HG03439 (cell line): ENCODE measurements around the gene ADAMTS2.

Experiments used
- ATAC-seq: cut with Tn5 transposase; IDR thresholded peaks from one replicate; pipeline ENCODE4 v1.9.1; 2021; ENCODE audit warnings: mild to moderate bottlenecking, moderate library complexity; ENCODE audit not compliant: unreplicated experiment

ADAMTS2 gene

DNA sequence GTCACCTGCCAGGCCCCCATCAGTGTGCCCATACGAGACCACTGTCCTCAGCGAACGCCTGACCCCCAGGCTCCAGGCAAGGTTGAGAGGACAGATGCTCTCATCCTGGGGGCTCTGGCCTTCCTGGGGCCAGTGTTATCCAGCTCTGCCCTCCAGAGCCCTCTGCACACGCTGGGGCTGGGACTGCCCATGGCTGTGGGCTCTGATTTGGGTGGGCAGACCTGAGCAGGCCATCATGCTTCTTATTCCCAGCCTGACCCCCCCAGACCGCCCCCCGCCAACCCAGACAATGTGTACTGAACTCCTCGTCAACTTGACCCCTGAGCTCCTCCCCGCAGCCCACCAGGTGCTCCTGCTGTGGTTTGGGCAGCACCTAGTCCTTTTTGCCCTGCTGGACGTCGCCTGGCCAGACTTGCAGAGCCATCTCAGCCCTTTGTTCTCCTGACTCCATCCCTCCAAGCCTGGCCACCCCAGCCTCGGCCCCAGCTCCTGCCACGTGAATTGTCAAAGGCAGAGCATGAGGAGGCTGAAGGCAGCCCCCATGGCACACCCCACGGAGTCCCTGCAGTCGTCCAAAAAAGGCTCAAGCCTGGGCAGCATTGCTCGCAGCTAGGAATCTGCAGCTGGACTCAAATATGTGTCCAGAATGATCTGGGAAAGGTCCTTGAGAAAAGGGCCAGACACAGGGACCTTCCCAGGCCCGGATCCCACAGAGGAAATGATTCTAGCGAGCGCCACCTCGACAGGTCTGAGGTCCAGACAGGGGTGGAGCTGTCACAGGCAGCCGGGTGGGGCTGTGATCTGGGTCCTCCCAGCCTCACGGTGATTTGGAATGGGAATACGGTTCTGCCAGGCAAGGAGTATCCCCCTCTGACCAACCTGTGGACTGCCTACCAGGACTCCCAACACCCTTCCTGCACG is 87.0 kb downstream of the ADAMTS2 start:
- ATAC-seq, result no peak

DNA sequence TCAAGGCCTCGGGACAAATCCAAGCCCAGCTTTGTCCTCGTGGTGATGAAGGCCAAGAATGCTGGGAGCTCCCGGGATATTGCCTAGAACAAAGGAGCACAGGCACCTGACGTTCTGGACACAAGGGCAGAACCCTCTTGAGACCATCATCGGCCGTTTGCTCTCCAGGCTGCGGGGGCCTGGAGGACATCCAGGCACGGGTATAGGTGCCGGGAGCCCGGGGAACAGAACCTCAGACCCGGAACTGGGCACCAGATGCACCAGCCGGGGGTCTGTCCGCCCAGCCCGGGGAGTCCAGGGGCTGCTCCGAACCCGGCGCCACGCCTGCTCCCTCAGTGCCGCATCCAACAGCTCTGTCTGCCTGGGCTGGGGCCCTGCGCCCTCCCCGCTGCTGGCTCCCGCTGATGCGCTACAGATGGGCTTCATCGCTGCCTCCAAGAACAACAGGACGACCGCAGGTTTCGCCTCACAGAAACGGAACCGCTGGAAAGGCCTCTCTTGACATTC is 88.0 kb downstream of the ADAMTS2 start:
- no peak for ATAC-seq

DNA sequence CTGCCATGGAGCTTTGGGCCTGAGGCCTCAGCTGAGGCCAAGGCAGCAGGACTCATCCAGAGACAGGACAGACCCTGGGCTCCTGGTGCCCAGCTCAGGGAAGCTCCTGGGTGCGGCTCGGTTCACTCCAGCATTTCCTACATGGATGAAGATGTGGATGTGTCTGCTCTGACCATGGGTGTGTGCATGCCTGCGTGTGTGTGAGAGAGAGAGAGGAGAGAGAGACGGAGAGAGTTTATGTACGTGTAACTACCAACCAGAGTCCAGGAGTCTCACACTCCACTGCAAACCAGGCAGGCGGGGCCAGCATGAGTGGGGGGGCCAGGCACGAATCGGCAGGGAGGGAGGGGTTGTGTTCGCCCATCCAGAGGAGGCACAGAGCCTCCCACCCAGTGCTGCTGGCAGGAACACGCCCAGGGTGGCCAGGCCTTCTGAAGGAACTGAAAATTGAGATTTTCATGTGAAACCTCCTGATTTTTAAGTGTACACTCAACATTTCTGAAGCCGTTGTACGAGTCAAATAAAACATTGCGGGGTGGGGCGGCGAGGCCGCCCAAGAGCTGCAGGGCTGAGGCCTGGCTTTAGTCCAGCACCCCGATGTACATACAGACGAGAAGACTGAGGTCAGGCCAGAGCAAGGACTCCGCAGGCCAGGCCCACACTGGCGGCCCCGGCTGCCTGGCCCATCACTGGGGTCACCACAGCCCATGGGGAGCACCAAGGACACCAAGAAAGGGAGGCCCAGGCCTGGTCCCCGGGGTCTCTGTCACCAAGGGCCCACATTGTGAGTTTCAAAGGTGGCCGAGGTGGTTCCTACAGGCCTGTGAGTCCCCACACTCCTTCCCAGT is 88.7 kb downstream of the ADAMTS2 start:
- no peak for ATAC-seq

DNA sequence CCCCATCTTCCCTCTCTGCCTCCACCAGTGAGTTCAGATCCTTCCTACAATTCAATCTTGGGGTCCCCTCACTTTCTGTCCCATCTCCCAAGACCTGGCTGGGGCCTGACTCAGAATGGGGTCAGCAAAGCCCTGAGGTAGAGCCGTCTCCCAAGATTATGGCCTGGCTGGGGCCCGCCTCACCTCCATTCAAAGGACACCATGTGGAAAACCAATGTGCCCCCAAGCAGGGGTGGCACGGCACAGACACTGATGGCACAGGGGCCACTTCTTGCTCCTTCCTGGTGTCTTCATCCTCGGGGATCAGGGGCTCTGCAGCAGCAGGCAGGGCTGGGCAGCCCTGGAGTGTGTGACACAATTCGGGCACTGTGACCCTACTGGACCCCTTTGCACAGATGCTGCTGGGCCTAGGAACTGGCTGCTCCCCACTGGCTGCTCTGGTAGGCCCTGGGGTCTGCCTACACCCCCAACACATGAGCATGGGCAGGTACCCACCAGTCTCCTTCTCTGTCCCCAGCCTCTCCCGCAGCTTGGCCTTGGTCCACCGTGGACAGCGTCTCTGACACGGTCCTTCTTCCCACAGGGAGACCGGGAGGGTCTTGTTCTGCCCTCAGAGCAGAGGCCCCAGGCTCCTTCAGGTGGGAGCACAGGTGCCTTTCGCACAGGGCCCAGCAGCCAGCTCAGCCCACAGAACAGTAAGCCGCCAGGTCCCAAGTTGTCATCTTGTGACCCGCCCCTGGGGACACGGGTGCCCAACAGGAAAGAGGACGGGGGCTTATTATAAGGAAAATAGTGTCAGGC is 89.5 kb downstream of the ADAMTS2 start:
- ATAC-seq, result no peak

DNA sequence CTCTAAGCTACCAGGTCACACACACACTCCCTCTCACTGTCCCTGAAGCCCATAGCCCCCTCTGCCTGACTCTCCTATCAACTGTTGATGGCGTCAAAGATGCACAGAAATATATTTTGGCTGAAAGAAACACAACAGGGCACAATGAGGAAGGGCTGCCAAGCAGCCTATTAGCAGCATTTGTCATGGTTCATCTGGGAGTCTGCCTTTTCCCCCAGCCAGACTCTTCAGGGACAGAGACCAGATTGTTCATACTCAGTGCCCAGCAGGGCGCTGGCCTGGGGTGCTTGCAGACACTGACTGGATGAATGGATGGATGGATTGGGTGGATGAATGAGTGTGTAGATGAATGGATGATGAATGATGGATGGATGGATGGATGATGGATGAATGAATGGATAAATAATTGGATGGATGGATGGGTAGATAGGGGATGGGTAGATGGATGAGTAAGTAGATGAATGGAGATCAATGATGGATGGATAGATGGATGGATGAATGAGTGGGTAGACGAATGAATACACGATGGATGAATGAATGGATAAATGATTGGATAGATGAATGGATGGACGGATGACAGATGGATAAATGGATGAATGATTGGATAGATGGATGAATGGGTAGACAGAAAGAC is 90.5 kb downstream of the ADAMTS2 start:
- ATAC-seq, result no peak

DNA sequence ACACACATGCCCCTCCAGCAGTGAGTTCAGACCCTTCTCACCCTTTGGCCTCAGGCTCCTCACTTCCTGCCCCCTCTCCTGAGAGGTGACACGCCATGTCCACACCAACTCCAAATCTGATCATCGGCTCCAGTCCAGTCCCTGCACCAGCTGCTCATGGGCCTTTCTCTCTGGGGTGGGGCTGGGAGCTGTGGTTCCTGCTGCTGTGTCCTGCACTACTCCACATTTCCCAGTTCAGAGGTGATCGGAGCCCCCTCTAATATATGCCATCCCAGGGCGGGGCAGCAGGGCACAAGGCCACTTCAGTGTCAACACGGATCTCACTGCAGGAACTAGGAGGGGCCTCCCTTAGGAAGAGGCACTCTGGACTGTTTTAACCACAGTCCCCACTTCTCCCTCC is 91.5 kb downstream of the ADAMTS2 start:
- ATAC-seq, result no peak

DNA sequence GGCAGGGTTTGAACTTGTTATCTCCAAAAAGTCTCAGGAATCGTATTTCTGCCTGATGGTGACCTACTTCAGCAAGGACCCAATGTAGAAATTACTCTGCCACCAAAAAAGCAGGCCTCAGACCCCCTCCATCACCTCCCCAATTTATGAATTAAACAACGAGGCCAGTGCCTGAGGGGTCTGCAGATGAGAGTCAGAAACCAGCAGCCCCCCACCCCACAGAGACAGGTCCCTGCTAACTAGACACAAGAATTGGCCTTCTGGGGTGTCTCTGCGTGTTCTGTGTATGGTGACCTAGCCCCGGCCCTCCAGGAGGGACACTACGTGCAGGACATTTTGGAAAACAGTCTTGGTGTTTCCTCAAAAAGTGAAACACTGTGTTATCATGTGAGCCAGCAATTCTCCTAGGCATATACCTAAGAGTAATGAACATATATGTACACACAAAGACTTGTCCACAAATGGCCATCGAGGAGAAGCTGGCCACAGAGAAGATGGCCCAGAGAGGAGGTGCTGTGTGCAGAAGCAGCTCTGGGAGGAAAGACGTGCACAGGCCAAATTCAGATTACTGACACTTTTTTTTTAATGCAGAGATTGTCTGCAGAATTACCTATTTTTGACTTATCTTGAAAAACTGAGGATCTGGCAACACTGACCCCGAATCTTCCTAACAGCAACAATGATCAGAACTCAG is 93.8 kb downstream of the ADAMTS2 start:
- ATAC-seq, result no peak

DNA sequence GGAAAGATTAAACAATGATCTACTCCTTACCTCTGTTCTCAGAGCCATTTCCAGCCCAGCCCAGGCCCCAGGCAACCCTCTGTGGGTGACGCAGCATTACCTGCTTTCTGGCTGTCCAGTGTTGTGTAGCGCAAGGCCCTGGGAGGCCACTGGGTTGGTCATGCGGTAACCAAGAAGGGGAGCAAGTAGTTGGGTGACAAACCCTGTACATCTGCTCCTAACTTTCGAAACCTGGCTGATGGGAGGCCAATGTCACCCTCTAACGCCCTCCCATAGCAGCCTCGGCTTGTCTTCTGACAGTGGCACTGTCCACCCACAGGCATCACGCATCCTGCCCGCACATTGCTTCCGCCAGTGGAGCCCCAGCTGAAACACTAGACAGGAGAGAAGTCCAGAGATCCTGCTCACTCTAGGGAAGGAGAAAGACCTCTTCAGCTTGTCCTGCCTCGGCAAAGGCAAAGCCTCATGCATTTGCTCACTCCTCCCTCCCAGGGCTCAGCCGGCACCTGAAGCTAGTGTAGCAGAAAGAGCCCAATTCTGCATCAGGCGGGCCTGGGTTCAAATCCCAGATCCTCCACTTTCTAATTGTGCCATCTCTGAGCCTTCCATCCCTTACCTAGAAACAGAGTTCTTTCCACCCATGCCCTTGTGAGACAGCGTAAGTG is 94.6 kb downstream of the ADAMTS2 start:
- ATAC-seq, result no peak

DNA sequence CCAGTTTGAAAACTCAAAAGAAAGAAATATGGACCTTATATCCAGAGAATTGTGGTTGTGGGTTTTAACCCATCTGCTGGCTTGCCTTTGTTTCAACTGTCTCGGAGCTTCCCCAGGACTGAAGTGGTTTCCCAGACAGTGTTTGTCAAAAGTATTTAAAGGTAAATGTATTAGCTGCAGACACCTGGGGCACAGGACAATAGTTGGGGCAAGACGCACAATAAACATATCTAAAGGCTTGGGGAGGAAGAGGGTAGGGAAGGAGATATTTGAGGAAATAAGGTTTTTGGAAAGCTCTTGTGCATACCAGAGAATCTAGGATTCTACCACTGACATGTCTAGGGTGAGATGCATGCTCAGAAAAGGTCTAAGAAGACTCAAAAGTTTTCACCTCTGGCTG is 99.0 kb downstream of the ADAMTS2 start:
- no peak for ATAC-seq

DNA sequence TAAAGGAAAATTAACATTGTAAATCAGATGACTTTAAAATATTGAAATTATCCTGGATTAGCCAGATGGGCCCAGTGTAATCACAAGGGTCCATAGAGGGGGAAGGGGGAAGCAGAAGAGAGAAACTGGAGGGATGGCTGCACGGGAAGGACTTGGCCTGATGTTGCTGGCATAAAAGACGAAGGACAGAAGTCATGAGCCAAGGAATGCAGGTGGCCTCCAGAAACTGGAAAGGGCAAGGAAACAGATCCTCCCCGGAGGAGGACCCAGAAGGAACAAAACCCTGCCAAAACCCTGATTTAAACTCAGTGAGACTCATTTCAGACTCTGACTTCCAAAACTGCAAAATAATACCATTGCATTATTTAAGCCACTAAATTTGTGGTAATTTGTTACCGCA is 100.2 kb downstream of the ADAMTS2 start:
- ATAC-seq, result no peak

DNA sequence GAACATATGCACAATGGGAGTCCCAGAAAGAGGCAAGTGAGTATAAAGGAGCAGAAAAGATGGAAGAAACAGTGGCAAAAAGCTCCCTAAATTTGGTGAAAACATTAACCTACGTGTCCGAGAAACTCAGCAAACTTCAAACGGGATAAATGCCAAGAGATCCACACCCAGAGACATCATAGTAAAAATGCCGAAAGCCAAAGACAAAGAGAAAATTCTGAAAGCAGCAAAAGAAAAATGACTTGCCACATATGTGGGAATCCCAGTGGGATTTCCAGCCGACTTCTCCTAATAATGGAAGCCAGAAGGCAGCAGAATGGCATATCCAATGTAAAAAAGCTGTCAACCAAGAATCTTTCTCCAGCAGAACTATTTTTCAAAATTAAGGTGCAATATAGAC is 101.2 kb downstream of the ADAMTS2 start:
- no peak for ATAC-seq

DNA sequence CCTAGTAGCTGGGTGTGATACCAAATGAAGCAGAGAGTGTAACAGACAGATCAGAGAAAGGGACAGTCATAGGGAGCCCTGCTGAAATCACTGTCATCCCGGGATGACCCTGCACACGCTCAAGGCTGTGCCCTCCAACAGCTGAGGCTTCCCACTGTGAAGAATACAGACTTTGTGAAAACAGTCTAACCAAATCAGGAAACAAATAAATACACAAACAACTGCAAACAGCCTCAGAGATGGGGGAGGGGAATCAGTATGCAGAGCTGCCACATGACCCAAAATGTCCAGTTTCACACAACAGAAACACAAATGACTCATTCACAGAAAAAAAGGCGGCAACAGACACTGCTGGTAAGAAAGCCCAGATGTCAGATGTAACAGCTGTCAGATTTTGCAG is 101.9 kb downstream of the ADAMTS2 start:
- ATAC-seq, result no peak

DNA sequence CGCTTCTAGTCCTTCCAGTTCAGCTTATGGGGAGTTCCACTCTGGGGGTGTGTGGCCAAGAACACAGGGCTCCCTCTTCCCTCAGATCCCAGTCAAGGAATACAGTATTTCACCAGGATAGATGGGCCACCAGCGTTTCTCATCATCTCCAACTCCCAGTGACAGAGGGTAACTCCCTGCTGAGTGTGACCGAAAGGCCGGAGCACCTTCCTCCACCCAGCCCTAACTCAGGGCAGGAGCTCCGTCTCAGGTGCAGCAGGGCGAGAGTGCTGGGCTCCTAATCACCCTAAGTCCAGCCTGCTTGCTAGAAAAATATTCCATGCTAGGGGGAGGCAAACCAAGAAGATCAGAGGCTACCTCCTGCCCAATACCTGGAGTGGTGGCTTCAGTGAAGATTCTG is 102.6 kb downstream of the ADAMTS2 start:
- ATAC-seq, result no peak

DNA sequence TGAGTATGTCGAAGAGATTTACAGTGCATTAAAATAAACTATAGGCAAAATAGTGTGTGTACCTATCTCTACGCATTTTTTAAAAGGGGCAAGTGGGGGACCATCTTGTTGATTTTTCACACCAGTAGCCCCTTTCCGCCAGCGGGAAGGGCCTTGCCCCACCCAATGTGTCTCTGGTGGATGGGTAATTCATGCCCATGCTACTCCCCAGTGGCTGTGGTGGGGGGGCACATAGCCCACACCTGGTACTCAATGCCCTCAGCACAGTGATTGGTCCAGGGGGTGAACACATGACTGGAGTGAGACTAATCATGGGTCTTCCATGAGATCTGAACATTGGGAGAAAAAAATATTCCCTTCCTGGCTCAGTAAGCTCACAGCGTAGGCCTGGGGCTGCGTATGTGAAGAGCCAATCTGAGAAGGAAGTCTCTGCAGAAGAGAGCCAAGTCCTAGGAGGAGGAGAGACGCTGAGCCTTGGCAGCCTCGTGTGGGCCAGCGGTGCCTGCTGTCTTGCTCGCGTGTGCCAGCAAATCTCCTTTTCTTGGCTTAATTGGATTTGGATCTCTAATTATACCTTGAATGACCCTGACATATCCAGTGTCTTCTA is 103.4 kb downstream of the ADAMTS2 start:
- no peak for ATAC-seq

DNA sequence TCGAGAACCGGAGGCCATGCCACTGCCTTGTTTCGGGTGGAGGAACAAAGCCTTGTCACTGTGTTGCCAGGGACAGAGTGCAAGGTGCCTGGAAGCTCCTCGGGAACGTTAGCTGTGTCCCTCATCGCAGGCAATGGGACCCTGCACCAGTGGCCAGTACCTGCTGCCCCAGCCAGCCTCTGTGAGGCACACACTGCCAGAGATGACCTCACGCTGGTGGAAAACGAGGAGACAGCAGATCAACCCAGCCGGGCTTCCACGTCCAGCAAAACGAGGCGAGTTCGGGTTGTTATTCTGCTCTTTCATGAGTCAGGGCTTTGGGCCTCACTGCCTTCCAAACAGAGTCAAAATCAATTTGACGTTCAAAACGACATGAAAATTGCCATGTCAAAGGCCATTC is 104.1 kb downstream of the ADAMTS2 start:
- ATAC-seq, result no peak

DNA sequence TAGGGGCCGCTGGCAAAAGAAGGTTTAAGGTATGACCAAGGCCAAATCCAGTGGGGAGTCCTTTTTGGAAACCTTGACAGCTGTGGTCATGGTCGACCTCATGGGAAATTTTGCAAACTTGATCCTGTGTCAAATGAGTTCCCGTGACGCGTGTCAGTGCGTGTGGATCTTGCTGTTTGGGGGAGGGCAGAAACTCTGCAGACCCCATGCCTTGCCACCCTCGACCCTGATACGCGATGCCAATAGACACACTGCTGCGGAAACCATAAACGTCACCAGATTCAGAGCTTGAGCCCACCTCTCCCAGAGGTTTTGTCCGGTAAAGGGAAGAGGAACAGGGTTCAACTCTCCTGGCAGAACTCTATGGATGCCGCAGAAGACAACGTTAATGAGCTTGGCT is 104.7 kb downstream of the ADAMTS2 start:
- ATAC-seq, result no peak

DNA sequence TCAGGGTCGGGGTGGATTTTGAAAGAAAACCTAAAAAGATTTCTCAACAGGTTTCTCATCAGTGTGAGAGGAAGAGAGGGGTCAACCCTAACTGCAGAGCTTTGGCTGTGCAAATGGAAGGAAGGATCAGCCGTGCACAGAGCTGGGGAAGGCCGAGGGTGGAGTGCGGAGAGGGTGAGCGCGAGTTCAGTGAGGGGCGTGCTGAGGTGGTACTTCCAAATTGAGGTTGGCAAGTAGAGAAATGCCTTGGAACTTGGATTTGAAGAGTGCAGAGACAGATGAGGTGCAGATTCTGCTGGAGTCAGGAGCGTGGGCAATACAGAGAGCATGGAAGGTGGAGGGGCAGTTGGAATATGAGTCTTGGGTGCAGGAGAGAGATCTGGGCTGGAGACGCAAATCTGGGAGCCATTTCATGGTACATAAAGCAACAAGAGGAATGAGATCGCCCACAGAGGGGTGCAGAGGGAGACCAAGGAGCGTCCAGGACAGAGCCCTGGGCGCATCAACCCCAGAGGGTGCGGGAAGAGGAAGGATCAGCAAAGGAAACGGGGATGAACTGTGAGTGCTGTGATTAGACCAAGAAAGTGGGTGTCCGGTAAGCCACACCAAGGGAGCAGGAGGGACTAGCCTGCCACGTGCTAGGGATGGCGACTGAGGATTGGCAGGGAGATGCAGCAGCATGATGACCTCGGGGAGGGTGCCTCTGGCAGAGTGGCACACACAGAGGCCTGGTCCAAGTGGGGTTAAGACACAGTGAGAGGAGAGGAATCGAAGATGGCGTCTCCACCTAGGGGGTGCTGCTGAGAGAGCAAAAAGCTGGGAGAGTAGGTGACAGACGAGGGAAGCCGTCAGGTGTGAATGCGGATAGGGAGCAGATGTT is 105.8 kb downstream of the ADAMTS2 start:
- no peak for ATAC-seq

DNA sequence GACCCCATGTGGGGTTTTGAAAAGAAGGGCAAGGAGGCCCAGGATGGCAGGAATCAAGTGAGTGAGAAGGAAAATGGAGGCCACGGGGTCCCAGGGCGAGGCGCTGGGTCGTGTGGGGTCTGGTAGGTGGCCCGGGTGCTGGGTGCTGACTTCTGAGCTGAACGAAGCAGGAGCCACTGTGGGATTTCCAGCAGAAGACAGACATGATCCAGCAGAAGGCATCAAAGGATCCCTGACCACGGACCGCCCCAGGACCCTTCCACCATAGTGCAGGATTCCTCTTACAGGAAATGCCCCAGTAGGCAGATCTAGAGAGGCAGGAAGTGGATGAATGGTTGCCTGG is 106.7 kb downstream of the ADAMTS2 start:
- ATAC-seq, result no peak
